ENCODE results near the gene KLF15. TPM values are rescaled to one million over a fixed set of nuclear protein-coding genes. Genes with fewer than 3 reads are reported as not detected.

Gene KLF15
- total RNA-seq (2014; rRNA removed; shearing (Covaris generic)): 5.8 and 8.3 TPM in 2 replicates

DNA sequence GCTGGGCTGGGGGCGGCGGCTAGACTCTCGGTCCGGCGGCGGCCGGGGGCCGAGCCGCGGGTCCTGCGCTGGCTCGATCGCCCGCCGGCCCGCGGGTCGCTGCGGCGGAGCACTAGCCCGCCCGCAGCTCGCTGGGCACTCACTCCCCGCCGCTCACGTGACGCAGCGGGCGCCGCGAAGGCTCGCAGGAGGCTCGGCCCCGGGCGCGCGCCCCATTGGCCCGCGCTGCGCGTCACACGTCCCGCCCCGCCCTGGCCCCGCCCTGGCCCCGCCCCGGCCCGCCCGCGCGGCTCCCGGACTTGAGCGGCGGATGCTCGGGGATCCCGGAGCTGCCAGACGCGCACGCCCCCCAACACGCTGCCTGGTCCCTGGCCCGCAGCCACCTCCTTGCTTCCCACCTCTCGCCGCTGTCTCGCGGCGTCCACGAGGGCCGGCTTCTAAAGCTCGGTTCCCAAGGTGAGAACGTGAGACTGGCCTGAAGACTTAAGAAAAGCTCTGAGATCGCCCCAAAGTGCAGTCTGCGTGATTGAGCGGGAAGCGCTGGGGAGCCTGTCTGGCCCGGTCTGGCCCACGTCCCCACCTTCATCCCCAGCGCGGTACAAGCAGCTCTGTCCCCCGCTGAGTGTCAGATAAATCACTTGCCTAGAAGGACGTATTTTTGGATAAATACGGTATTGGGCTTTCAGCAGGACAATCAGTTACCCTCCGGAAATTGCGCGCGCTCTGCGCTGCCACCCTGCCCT lies at the start of gene KLF15:
Gene KLF15, minus strand, starts transcription at position 114 of the 743 bp plus-strand sequence. CDS start 4,486 bp downstream, outside the sequence.

DNA sequence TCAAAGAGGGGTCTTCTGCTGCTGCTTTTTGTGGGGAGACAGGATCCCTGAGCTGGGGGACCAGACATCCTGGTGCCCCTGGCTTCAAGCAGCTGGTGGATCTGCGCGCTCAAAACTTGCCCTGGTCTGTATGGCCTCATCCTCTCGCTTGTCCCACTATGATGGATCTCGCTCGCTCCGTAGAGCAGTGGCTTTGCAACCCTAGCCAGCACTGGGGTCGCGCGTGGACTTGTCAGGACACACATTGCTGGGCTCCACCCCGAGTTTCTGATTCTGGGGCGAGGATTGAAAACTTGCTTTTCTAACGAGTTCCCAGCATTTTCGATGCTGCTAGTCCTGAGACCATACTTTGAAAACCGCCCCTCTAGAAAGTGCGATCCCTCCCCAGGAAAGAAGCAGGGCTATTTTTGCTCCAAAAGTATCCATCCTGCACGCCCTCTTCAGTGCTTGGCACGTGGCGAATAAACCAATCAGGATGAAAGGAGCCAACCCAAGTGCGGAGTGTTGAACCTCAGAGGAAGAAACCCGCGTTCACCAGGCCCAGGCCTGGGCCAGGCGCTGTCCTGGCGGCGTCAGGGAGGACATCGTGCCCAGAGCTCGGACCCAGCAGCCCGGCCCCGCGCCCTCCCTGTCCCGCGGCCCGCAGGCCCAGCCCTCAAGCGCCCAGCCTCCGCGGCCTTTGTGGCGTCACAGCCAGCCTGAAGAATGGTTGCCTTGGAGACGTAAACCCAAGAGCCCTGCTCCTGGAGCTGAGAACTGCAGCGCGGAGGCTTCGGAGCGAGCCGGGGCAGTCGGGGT lies 37.2 kb upstream of the KLF15 start, which contains the start of gene CFAP100:
Gene CFAP100, plus strand, starts transcription at position 731 of the 798 bp plus-strand sequence. CDS start 1,092 bp downstream, outside the sequence.

Other genes with a start within 250 kb of the KLF15 start
- 0.11 TPM in 1 of 2 replicates, not detected in the other for gene ALDH1L1, start 176.8 kb downstream of the KLF15 start, total RNA-seq (2014; rRNA removed; shearing (Covaris generic))
- not detected in 2 replicates for gene CFAP100, start 37.5 kb upstream of the KLF15 start, total RNA-seq (2014; rRNA removed; shearing (Covaris generic))
- gene ZXDC, start 118.5 kb upstream of the KLF15 start, total RNA-seq (2014; rRNA removed; shearing (Covaris generic)): 29.4 and 31.6 TPM in 2 replicates
- gene UROC1, start 160.4 kb upstream of the KLF15 start, total RNA-seq (2014; rRNA removed; shearing (Covaris generic)): not detected in 2 replicates
- 0.05 and 0.83 TPM in 2 replicates for gene CHST13, start 166.7 kb upstream of the KLF15 start, total RNA-seq (2014; rRNA removed; shearing (Covaris generic))
- not detected in 2 replicates for gene C3orf22, start 201.5 kb upstream of the KLF15 start, total RNA-seq (2014; rRNA removed; shearing (Covaris generic))

Data from A375 (cell line).